ENCODE data around the gene FUT3. TPM values are rescaled to one million over a fixed set of nuclear protein-coding genes. Genes with fewer than 3 reads are reported as not detected.
A peak's percentile ranks its signal among the peaks of the same experiment; 100 is the strongest.

FUT3 gene
- total and polyA plus RNA-seq, 2 of the 8 experiments (the other 6 are each of a cell fraction or from before 2014, with no cell fraction given) = 0.15 to 0.63 TPM

DNA sequence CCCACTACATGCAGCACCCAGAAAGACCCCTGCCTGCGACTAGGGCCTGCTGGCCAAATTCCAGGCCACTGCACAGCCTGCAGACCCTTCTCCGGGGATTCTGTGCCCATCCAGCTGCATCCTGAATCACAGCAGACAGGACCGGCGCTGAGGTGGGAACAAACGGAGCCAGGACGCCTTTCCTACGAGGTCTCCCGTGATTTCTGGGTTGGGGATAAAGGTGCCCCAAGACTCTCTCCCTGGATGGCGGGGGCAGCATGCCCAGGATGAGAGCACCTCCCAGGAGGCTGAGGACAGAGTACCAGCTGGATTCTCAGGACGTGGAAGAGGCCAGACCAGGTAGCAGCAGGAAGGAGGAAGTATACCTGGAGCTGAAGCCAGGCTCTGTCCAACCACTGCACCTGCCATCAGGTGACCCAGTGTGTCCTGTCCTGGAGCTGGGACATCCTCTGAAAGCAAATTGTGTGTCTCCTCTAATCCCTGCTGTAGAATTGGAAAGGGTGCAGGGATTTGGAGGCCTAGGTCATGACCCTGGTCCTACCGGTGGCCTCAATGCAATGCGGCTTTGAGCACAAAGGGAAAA, 22.5 kb upstream of the FUT3 start:
- Histone ChIP-seq H3K79me1 (ENCODE audit: low read depth, low read length) (no peaks in the 10 kb centered on the region), H3K4ac (replicated peaks; ENCODE audit: insufficient read length, low read depth, low read length) (no peak overlapping the region), H3K27me3 (replicated peaks in 1 of 4; ENCODE audit: control insufficient read depth in 3 of 4, extremely low read depth in 1 of 4, insufficient read depth in 3 of 4, low read length in 3 of 4) (no peaks in the 10 kb centered on the region), H2BK20ac (ENCODE audit: low read length) (no peak overlapping the region), H3K23me2 (ENCODE audit: low read depth, low read length) (no peaks in the 10 kb centered on the region), H3K56ac (replicated peaks; ENCODE audit: insufficient read length, low read depth, low read length) (no peak overlapping the region), H4K20me1 (replicated peaks in 1 of 2; ENCODE audit: control insufficient read depth in 1 of 2, insufficient read depth in 2 of 2, low read length in 2 of 2) (no peaks in the 10 kb centered on the region), H3K23ac (ENCODE audit: insufficient read length) (no peak overlapping the region), H4K5ac (ENCODE audit: insufficient read length, low read depth, low read length) (no peak overlapping the region), H3K27ac (ENCODE audit: low read depth, low read length) (no peak overlapping the region), H4K91ac (replicated peaks; ENCODE audit: insufficient read length, low read length) (no peak overlapping the region), H4K8ac (ENCODE audit: extremely low read depth, insufficient read depth, low read length) (peak overlapping the region; percentile 45; the same call in 1 of the 2 replicates), H3K4me3 (ENCODE audit: extremely low read depth in 1 of 4, insufficient read depth in 2 of 4, low read depth in 3 of 4, low read length in 4 of 4) (no peak overlapping the region), H3K4me1 (replicated peaks in 1 of 4; ENCODE audit: control insufficient read depth in 3 of 4, insufficient read depth in 4 of 4, low read length in 3 of 4) (no peaks in the 10 kb centered on the region; a peak in 1 of 7 replicates), H3K9me3 (ENCODE audit: insufficient read depth in 2 of 2, low read depth in 1 of 2, low read length in 1 of 2) (no peaks in the 10 kb centered on the region), H3K9ac (replicated peaks in 1 of 4; ENCODE audit: extremely low read depth in 1 of 4, low read depth in 3 of 4, low read length in 3 of 4) (no peak overlapping the region), H2BK15ac (ENCODE audit: low read length) (0 out of 2 replicates have a peak overlapping the region, but pooled peaks have one; percentile 29), H2BK120ac (replicated peaks; ENCODE audit: low read depth, low read length) (no peak overlapping the region), H2BK12ac (ENCODE audit: low read depth, low read length) (no peak overlapping the region), H3K14ac (ENCODE audit: insufficient read length) (no peak overlapping the region), H3K4me2 (ENCODE audit: insufficient read depth in 1 of 2, low read depth in 2 of 2, low read length in 2 of 2) (no peak overlapping the region), H2BK5ac (ENCODE audit: low read depth, low read length) (no peak overlapping the region), H3K79me2 (ENCODE audit: control insufficient read depth in 1 of 2, insufficient read depth in 2 of 2, low read length in 2 of 2) (no peaks in the 10 kb centered on the region), H3K18ac (ENCODE audit: extremely low read depth, low read length) (no peak overlapping the region), H2AK5ac (ENCODE audit: low read depth, low read length) (no peak overlapping the region), H3K36me3 (ENCODE audit: control insufficient read depth in 2 of 4, insufficient read depth in 4 of 4, low read length in 3 of 4) (no peaks in the 10 kb centered on the region), H2AFZ (ENCODE audit: low read length) (no peak overlapping the region)
- ChIA-PET POLR2A (ENCODE audit: partially characterized antibody) (interaction anchor here (0.8 kb wide), 1 partner anchor 11 kb away, joined by 4 read pairs; no protein-coding TSS in a partner anchor), CTCF (ENCODE audit: partially characterized antibody) (interaction anchor here (0.5 to 1.6 kb wide), 4 partner anchors 12 to 70 kb away, joined by 3 to 4 read pairs (median 4); no protein-coding TSS in a partner anchor)
- no peak for DNase-seq (ENCODE audit: low read depth in 1 of 2, low spot score in 2 of 2)
- 89% methylated on average over 12 of the region's 12 CpGs; no CpG with 5 or more reads in 1 of the 2 experiments for WGBS, 2 experiments (ENCODE audit: extremely low coverage in 1 of 2, insufficient coverage in 1 of 2, insufficient read length in 1 of 2, insufficient replicate concordance in 2 of 2, low coverage in 1 of 2, low lambda C conversion rate in 2 of 2, missing lambda C conversion rate in 1 of 2)
- FAIRE-seq = no peak
- TF ChIP-seq TBP (IDR thresholded peaks at IDR 0.05; ENCODE audit: low read depth, low read length) (no peak), RXRA (IDR thresholded peaks at IDR 0.05; ENCODE audit: insufficient read depth, low read depth, low read length) (no peak), YY1 (IDR thresholded peaks at IDR 0.05; ENCODE audit: low read depth, low read length) (no peak), HDAC6 (IDR thresholded peaks at IDR 0.05; ENCODE audit: low read depth, low read length) (no peak), RFX5 (IDR thresholded peaks at IDR 0.05; ENCODE audit: borderline replicate concordance, low read depth, low read length) (no peak), NRF1 (IDR thresholded peaks at IDR 0.05; ENCODE audit: low read depth, low read length) (no peak), FOSL1 (IDR thresholded peaks at IDR 0.05; ENCODE audit: insufficient read depth, low read depth, low read length) (no peak), BRCA1 (IDR thresholded peaks at IDR 0.05; ENCODE audit: low read depth, low read length) (no peak), SAP30 (IDR thresholded peaks at IDR 0.05; ENCODE audit: insufficient read depth, insufficient replicate concordance, low read length) (no peak), CEBPB (IDR thresholded peaks at IDR 0.05; ENCODE audit: low read depth, low read length) (no peak), CBX8 (IDR thresholded peaks at IDR 0.05; ENCODE audit: borderline replicate concordance, low read depth, low read length) (no peak)

Measured in H1 (cell line).